HG03196 (cell line): Measurements from ENCODE around the gene BMPER.

ENCODE experiments used
- ATAC-seq: cut with Tn5 transposase; IDR thresholded peaks from one replicate; pipeline ENCODE4 v1.9.1; 2021; ENCODE audit not compliant: unreplicated experiment

Gene BMPER

DNA sequence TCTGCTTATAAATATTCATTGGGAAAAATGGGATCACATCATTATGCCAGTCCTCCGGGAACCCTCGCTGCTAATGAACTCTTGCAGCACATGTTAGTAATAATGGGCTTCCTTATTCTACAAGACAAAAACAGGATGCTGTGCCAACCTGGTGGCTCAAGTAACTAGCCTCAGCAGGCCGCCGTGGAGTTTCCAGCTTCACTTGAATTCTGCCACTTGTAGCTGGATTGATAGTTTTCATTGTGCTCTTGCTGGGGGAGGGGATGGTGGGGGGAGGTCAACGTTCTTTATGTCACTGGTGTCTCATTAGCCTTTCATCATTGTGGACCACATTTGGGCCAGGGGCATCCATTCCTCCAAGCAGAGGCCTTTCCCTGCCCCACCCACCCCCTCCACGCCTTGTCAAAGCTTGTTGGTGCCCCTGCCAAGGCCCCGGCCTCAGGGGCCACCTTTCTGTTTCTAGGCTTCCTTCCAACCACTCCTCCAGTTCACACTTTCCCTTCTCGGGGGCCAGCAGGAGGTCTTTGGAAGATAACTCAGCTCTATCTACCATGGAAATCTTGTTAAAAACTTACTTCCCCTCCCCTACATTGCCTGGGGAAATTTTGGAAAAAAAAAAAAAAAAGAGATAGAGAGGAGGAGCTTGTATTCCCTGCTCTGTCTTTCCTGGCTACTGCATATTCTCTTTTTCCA, 153.9 kb downstream of the BMPER start:
- ATAC-seq: no peak

DNA sequence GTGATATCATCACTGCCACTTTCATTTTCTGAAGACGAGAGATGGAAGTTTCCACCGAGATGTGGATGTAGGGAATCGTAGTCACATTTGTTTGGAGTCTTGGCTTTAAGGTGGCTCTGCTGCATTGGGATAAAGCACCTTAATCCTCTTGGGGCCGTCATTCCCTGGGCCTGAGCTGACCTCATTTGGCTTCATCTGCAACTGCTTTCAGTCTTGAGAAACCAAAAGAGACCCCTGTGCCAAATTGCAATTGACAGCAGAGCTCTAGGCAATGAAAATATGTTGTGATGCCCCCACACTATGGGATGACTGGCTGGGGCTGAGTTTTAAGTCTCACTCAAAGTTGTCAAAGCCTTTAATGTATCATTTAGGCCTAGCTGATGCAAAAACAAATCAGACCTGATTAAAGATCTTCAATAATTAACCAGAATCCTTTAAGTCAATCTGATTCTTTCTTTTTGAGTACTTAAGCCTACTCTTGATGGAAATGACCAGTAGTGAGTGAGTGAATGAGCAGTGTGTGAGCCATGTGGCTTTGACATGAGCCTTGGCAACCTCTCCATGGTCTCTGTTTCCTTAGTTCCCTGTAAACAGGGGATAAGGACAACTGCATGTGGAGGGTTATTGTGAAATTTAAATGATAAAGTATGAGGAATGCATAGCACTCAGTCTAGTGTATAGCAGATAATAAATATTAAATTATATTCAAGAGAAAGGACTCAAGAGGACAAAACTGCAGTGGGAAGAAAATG, 155.0 kb downstream of the BMPER start:
- ATAC-seq: no peak

DNA sequence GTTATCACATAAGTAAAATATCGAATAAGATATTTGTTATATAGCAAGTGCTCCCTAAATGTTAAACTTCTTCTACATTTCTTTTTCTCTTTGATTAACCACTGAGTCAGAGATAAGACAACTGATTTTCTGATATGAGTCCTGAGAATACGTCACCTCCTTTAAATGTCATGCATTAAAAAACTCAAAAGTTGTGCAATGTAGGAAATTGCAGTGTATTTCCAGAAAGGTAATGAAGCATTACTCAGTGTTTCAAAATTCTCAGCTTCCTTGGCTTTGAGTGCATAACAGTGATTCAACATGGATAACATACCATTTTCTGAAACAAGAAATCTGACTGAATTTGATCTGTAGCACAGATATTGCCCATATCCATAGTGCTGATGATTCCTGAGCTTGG, 155.8 kb downstream of the BMPER start:
- ATAC-seq: no peak

- no peak for ATAC-seq
Measured at GRCh38 chr7:34062341-34062740, 157.0 kb downstream of the BMPER start.

- no peak for ATAC-seq
Measured at GRCh38 chr7:34062826-34063225, 157.5 kb downstream of the BMPER start.

DNA sequence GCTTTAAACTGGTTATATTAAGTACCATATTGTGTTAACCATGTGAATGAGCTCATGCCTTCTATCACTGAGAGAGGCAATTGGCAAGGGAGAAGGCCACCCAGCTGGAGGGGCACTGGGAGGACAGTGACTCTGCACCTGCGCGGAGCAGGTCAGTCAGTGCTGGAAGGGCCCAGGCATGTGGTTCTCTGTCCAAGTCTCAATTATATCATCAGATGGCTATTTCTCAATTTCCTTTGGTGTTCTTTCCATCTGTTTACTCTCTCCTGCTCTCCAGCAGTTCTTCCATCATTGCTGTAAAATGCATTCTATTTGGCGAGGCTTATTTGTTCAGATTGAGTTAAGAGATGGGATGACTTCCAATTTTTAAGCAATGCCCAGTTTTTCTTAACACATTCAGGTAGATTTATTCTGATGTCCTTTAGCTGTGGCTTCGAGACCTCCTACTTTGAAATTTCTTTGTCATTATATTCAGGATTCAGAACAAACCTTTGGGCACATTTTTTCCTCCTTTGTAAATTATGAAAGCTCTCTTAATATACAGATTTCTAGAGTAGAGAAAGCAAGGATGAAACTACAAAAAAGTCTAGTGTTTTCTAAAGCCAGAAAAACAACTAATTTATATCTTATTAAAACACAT, 159.3 kb downstream of the BMPER start:
- ATAC-seq: no peak

- no peak for ATAC-seq
Measured at GRCh38 chr7:34066411-34066810, 161.1 kb downstream of the BMPER start.

- no peak for ATAC-seq
Measured at GRCh38 chr7:34067005-34067778, 161.9 kb downstream of the BMPER start.

DNA sequence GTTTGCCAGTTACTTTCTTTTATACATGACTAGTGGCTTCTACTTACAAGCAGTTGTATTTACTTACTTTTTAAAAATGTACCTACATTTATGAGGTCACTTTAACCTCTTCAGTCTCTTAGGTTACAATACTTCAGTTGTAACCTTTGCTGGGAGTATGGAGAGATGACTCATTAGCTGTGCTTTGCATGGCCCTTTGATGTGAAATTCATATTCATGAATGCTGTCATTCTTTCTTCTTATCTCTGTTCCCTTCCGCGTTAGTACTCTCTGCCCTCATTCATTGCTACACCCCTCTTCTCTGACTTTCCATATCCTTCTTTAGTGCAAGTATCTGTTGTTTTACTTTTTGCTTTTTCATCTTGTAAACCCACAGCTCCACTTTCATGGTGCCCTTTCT, 164.3 kb downstream of the BMPER start:
- ATAC-seq: no peak

DNA sequence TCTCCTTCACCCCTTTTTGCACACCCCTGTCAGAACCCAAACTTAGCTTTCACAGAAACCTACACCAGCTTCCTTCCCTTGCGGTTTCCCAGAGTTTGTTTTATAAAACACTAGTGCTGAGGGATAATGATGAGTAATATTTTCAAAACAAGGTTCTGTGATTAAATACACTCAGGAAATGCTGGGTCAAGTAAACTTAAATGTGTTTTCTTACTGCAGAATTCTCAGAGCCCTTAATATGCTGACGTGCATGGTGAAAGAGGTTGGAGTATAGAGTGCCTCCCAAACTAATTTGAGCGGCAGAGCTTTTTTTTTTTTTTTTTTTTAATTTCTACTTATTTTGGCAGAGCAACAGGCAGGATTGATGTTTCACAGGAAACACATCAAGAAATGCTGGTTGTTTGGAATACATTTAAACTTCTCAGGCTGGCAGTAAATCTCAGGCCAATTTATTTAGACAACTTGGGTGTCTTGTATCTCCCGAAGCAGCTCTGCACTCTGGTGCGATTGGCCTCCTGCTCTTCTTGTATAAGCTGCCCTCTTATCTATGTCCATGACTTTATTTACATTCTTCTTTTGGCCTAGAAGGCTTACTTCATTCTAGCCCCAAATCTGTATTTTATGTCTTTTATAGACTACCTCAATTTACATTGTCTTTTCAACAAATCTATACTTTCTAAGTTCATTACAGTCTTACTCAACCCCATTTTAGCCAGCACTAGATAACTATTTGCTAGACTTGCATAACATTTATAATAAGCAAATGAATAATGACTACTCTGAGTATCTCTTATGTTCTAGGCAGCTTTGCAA, 165.4 kb downstream of the BMPER start:
- ATAC-seq: no peak

DNA sequence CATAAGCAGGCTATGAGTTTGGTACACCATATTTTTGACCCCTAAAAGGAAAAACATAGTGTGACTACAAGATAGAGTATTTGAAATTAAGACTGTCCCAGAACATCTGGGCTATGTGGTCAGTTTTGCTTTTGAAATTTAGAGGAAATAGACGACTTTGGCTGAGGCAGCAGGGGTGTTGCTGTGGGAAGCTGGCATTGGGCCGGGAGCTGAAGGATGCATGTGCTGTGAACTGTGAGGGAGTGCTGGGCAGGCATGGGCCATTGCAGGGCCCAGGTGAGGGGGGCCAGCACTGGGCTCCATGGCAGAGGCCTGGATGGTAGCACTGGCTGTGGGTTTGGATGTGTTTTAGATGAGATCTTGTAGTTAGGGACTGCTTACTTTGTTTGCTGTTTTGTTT, 168.3 kb downstream of the BMPER start:
- ATAC-seq: no peak

- no peak for ATAC-seq
Measured at GRCh38 chr7:34074421-34074820, 169.1 kb downstream of the BMPER start.

DNA sequence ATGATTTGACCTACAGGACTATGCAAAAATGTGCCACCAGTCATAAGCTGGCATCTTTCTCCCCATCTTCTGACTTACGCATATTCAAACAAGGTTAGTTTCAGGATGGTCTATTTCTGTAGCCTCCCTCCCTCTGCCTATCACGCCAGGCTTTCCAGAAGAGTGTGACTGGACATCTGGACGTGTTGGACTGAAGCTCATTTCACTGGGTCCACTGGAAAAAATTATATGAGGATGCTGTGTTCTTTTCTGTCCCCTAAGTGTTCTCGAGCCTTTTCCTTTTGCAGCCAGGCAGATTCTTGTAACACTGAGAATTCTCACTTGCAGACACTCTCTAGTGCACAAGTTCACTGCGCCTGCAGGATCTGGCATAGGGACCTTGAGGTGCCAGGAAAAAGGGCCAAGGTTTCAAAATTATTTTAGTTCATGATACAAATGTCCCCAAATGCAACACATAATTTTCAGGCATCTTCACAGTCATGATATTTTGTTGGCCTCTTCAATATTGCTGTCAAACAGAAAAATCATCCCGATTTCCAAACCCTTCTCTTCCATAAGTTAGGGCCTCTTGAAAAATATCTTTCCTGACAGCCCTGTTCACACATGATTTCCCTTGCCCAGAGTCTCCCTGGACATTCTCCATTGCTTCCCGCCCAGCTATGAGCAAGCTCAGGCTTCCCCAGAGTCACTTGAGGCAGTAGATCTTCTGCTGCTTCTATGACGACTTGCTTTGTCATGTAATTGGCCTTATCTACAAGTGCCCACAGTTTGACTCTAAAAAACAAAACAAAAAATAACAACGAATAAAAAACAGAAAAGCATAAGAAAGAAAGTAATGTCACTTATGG, 170.4 kb downstream of the BMPER start:
- no peak for ATAC-seq

GRCh38 chr7:34077168-34077567, 171.8 kb downstream of the BMPER start:
- no peak for ATAC-seq

GRCh38 chr7:34078864-34079263, 173.5 kb downstream of the BMPER start:
- ATAC-seq: no peak

- no peak for ATAC-seq
Measured at GRCh38 chr7:34080513-34080912, 175.2 kb downstream of the BMPER start.

DNA sequence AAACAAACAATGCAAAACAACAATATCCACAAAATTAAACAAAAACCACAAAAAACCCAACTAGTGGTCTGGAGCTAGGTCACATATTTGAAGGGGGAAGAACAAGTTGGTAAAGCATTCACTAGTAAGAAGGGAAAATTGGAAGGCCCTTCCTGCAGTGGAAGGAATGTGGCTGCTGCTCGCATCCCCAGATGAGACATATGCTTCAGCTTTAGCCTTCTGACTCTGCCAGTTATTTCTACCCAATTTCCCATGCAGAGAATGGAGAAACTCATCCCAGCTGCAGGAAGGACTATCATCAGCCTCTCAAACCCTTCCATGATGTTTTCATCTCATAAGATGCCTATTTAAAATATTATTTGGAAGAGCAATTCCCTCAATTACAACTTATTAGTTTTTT, 176.6 kb downstream of the BMPER start:
- ATAC-seq: no peak

- ATAC-seq: no peak
Measured at GRCh38 chr7:34083440-34083839, 178.1 kb downstream of the BMPER start.

- ATAC-seq: no peak
Measured at GRCh38 chr7:34084651-34085050, 179.3 kb downstream of the BMPER start.

DNA sequence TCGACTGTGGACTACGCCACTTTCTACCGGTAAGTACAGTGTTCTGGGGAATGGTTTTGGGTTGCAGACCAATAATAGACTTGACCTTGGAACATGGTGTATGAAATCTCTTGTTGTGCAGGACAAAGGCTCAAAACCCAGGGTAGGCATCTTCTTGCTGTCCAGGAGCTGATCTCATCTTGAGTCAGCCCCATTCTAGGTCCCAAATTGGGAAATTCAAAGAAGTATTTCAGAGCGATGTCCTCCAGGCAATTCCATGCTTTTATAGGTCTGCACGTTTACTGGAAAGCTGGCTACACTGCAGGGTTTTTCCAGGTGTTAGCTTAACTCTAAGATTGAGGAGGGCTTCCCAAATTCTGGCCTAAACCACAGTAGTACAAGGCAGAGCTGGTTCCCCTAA, 180.7 kb downstream of the BMPER start:
- no peak for ATAC-seq
